AG09309 (cell line): ENCODE data around the gene TOMM20.

Experiments used
- DNase-seq: peaks from one replicate; pipeline ENCODE4 v3.0.0-alpha.2; 2010; ENCODE audit warnings: low read depth
- H3K4me3 ChIP-seq: 2 replicates; pipeline ENCODE4 v1.5.1; 2011; ENCODE audit warnings: mild to moderate bottlenecking, low read depth, low read length, moderate library complexity; ENCODE audit not compliant: control insufficient read depth
- CTCF ChIP-seq: IDR thresholded peaks from 2 replicates; pipeline ENCODE4 v1.5.1; 2011; ENCODE audit warnings: mild to moderate bottlenecking, low read depth, low read length, inconsistent platforms; ENCODE audit not compliant: insufficient read depth, control insufficient read depth; ENCODE audit errors: missing control alignments

The TOMM20 gene

GRCh38 chr1:235069577-235070563, 58.8 kb downstream of the TOMM20 start:
- DNase-seq, result no peak
- no peak overlapping the region for H3K4me3 ChIP-seq
- TF ChIP-seq CTCF, result no peak

GRCh38 chr1:235069176-235069575, 59.5 kb downstream of the TOMM20 start:
- no peak for DNase-seq
- H3K4me3 ChIP-seq, result no peak overlapping the region
- TF ChIP-seq CTCF, result no peak

GRCh38 chr1:235068158-235069121, 60.2 kb downstream of the TOMM20 start:
- no peak for TF ChIP-seq CTCF
- H3K4me3 ChIP-seq, result no peak overlapping the region
- DNase-seq, result no peak

GRCh38 chr1:235067396-235068157, 61.1 kb downstream of the TOMM20 start:
- TF ChIP-seq CTCF, result no peak
- DNase-seq, result peak; percentile 99
- H3K4me3 ChIP-seq, result no peak overlapping the region

- TF ChIP-seq CTCF, result no peak
- no peak overlapping the region for H3K4me3 ChIP-seq
- DNase-seq, result no peak
Measured at GRCh38 chr1:235063068-235063765, 65.4 kb downstream of the TOMM20 start.
